Measurements from ENCODE around the gene DNPEP.

DNA sequence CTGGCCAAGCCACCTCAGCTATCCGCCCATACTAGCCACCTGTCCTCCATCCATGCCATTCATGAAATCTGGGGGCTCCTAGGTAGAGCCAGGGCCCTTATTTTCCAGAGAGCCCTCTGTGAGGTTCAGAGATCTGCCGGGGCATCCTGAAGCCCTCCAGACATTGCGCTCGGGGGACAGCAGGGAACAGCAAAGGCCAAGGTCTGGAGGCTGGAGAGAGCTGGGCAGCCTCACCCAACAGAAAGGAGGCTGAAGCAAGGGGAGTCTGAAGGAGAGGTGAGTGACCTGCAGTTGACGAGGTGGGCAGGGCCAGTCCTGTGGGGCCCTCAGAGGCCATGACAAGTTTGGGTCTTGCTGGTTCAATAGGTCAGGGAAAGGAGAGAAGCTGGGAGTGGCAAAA lies 21.9 kb upstream of the DNPEP start:
- TF ChIP-seq, protein P1, sequence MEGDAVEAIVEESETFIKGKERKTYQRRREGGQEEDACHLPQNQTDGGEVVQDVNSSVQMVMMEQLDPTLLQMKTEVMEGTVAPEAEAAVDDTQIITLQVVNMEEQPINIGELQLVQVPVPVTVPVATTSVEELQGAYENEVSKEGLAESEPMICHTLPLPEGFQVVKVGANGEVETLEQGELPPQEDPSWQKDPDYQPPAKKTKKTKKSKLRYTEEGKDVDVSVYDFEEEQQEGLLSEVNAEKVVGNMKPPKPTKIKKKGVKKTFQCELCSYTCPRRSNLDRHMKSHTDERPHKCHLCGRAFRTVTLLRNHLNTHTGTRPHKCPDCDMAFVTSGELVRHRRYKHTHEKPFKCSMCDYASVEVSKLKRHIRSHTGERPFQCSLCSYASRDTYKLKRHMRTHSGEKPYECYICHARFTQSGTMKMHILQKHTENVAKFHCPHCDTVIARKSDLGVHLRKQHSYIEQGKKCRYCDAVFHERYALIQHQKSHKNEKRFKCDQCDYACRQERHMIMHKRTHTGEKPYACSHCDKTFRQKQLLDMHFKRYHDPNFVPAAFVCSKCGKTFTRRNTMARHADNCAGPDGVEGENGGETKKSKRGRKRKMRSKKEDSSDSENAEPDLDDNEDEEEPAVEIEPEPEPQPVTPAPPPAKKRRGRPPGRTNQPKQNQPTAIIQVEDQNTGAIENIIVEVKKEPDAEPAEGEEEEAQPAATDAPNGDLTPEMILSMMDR (IDR thresholded peaks at IDR 0.05) = no peak
- TF ChIP-seq POLR2A (IDR thresholded peaks at IDR 0.05) = no peak
